K562 (cell line): ENCODE measurements around the gene QRICH1. TPM values are rescaled to one million over a fixed set of nuclear protein-coding genes. Genes with fewer than 3 reads are reported as not detected.

Experiments used
- C11orf30 ChIP-seq: fragments of 450-650 bp; IDR thresholded peaks from 2 replicates; pipeline ENCODE4 v1.6.1; 2016; ENCODE audit warnings: low read depth, mild to moderate bottlenecking
- DNMT1 ChIP-seq: fragments of 450-650 bp; IDR thresholded peaks from 2 replicates; pipeline ENCODE4 v1.6.1; 2016; ENCODE audit warnings: antibody characterized with exemption, mild to moderate bottlenecking
- E2F6 ChIP-seq, 2 experiments: IDR thresholded peaks; 2 replicates each; pipeline ENCODE4 v1.6.1; 2011; ENCODE audit warnings: borderline replicate concordance in 1 of 2, control low read depth in 1 of 2, low read depth in 1 of 2, low read length in 1 of 2, mild to moderate bottlenecking in 1 of 2, mixed read lengths in 1 of 2, moderate library complexity in 1 of 2; ENCODE audit not compliant: insufficient read depth in 1 of 2, insufficient read length in 1 of 2, poor library complexity in 1 of 2, severe bottlenecking in 1 of 2; ENCODE audit errors: extremely low read depth in 1 of 2
- GABPB1 ChIP-seq: sonication (generic); formaldehyde crosslinking; IDR thresholded peaks from 2 replicates; pipeline ENCODE4 v1.8.0; 2022; ENCODE audit warnings: mild to moderate bottlenecking, missing genetic modification reagents
- HMGN3 ChIP-seq: IDR thresholded peaks from 2 replicates; pipeline ENCODE4 v1.6.1; 2011; ENCODE audit warnings: borderline replicate concordance, low read depth, mild to moderate bottlenecking, mixed read lengths, low read length; ENCODE audit not compliant: insufficient read length; ENCODE audit errors: extremely low read depth
- NEUROD1 ChIP-seq: fragments of 150-350 bp; IDR thresholded peaks from 2 replicates; pipeline ENCODE4 v1.6.1; 2014; ENCODE audit warnings: borderline replicate concordance, low read length, low read depth; ENCODE audit not compliant: partially characterized antibody
- RBM34 ChIP-seq: fragments of 200-400 bp; formaldehyde crosslinking; IDR thresholded peaks from 2 replicates; pipeline ENCODE4 v1.6.1; 2018; ENCODE audit warnings: low read length, borderline replicate concordance; ENCODE audit not compliant: insufficient read depth
- RFX5 ChIP-seq: IDR thresholded peaks from 2 replicates; pipeline ENCODE4 v1.6.1; 2011; ENCODE audit warnings: low read depth, mild to moderate bottlenecking, improper control_type of control experiment, low read length
- SIN3A ChIP-seq, 2 experiments: fragments of 150-350 bp in 1 of 2; IDR thresholded peaks; 2 replicates each; pipeline ENCODE4 v1.6.1; 2011 to 2016; ENCODE audit warnings: borderline replicate concordance in 2 of 2, low read depth in 2 of 2, low read length in 2 of 2, mild to moderate bottlenecking in 2 of 2, moderate library complexity in 2 of 2; ENCODE audit not compliant: control insufficient read depth in 1 of 2
- TCF3 ChIP-seq: sonication (generic); formaldehyde crosslinking; IDR thresholded peaks from 2 replicates; pipeline ENCODE4 v1.4.0; 2020; ENCODE audit warnings: mild to moderate bottlenecking, missing genetic modification reagents
- UBTF ChIP-seq, 2 experiments: IDR thresholded peaks; 2 replicates each; pipeline ENCODE4 v1.6.1; 2012; ENCODE audit warnings: improper control_type of control experiment in 2 of 2, low read depth in 2 of 2, low read length in 2 of 2, borderline replicate concordance in 1 of 2
- ZBED1 ChIP-seq: IDR thresholded peaks from 2 replicates; pipeline ENCODE4 v1.6.1; 2014
- ZBTB2 ChIP-seq: fragments of 450-650 bp; IDR thresholded peaks from 2 replicates; pipeline ENCODE4 v1.6.1; 2016; ENCODE audit warnings: antibody characterized with exemption
- ZFP91 ChIP-seq: sonication (generic); formaldehyde crosslinking; IDR thresholded peaks from 2 replicates; pipeline ENCODE4 v1.8.0; 2022; ENCODE audit warnings: mild to moderate bottlenecking, missing genetic modification reagents
- ZNF644 ChIP-seq: fragments of 200-800 bp; sonication (Bioruptor generic); IDR thresholded peaks from 2 replicates; pipeline ENCODE4 v1.6.1; 2016; ENCODE audit warnings: low read depth, missing genetic modification characterization, missing compliant biosample characterization
- ZNF695 ChIP-seq: fragments of 450-650 bp; formaldehyde crosslinking; IDR thresholded peaks from 2 replicates; pipeline ENCODE4 v1.4.0; 2020; ENCODE audit warnings: mild to moderate bottlenecking, moderate library complexity
- polyA plus RNA-seq, 8 experiments: library from polyadenylated mRNA; depleted of rRNA in 4 of 8; stranded (reverse) in 5 of 8; unstranded in 3 of 8; fragments of >200 nt; fragmentation: Nextera tagmentation in 2 of 8; fragmentation: Illumina TruSeq in 1 of 8; extraction: Ambion mirVana in 2 of 8; extraction: Trizol in 1 of 8; gene quantifications; 2 replicates each; pipeline versions ENCODE4 v1.2.1 to v1.2.3, GENCODE V29; 2011 to 2014; ENCODE audit warnings: inconsistent platforms in 1 of 8, missing spikeins in 1 of 8
- total RNA-seq, 7 experiments: library from RNA; depleted of rRNA in 6 of 7; stranded (reverse); fragments of >200 nt in 6 of 7; fragmentation: Illumina TruSeq in 2 of 7; extraction: Trizol in 2 of 7; gene quantifications; 2 replicates each; pipeline versions ENCODE4 v1.2.1 to v1.2.3, GENCODE V29; 2011 to 2021; ENCODE audit warnings: low replicate concordance in 1 of 7

QRICH1 gene
- total and polyA plus RNA-seq, 9 of the 15 experiments (the other 6 are each of a cell fraction or from before 2014, with no cell fraction given): 20.1 to 99.2 (median 56.7) TPM

GRCh38 chr3:49007771-49008528, 85.9 kb downstream of the QRICH1 start (continued):
- TF ChIP-seq UBTF (IDR thresholded peaks at IDR 0.05; ENCODE audit: borderline replicate concordance in 1 of 2, low read depth in 2 of 2, low read length in 2 of 2): 0 out of 4 replicates have a peak, but pooled peaks of 1 of the 2 experiments have one; percentile 7
- 0 out of 2 replicates have a peak, but pooled peaks have one; percentile 2 for TF ChIP-seq ZBED1
- TF ChIP-seq E2F6 (IDR thresholded peaks at IDR 0.05; ENCODE audit: borderline replicate concordance in 1 of 2, extremely low read depth in 1 of 2, insufficient read depth in 1 of 2, insufficient read length in 1 of 2, low read depth in 1 of 2, low read length in 1 of 2, poor library complexity in 1 of 2, severe bottlenecking in 1 of 2): peak in 1 of 2 experiments; percentile 31
- no peak for TF ChIP-seq C11orf30
- TF ChIP-seq RBM34: no peak
- no peak for TF ChIP-seq NEUROD1
- no peak for TF ChIP-seq RFX5
- TF ChIP-seq SIN3A (IDR thresholded peaks at IDR 0.05; ENCODE audit: borderline replicate concordance in 2 of 2, control insufficient read depth in 1 of 2, low read depth in 2 of 2, low read length in 2 of 2): 0 out of 4 replicates have a peak, but pooled peaks of 1 of the 2 experiments have one; percentile 5
- no peak for TF ChIP-seq ZNF644 (tag)
- 0 out of 2 replicates have a peak, but pooled peaks have one; percentile 17 for TF ChIP-seq GABPB1
- TF ChIP-seq HMGN3: peak; percentile 49
- TF ChIP-seq TCF3 (CRISPR knock-in tag): no peak
- TF ChIP-seq ZNF695 (CRISPR knock-in tag): no peak
- TF ChIP-seq ZFP91 (CRISPR knock-in tag): 0 out of 2 replicates have a peak, but pooled peaks have one; percentile 0
- TF ChIP-seq ZBTB2: no peak
- no peak for TF ChIP-seq DNMT1
